SH-SY5Y (cell line): ENCODE measurements around the gene LSM11.

Experiments used
- GATA2 ChIP-seq: IDR thresholded peaks from 2 replicates; pipeline ENCODE4 v1.6.1; 2011; ENCODE audit warnings: mild to moderate bottlenecking, low read depth, low read length
- GATA3 ChIP-seq: IDR thresholded peaks from 2 replicates; pipeline ENCODE4 v1.6.1; 2011; ENCODE audit warnings: low read depth, mild to moderate bottlenecking, low read length, moderate library complexity

Gene LSM11

GRCh38 chr5:157802736-157803135, 59.2 kb downstream of the LSM11 start:
- no peak for TF ChIP-seq GATA2
- no peak for TF ChIP-seq GATA3

GRCh38 chr5:157808043-157808442, 64.5 kb downstream of the LSM11 start:
- no peak for TF ChIP-seq GATA2
- no peak for TF ChIP-seq GATA3
